GM23338 (cell line): Measurements from ENCODE around the gene RNF13. TPM values are rescaled to one million over a fixed set of nuclear protein-coding genes. Genes with fewer than 3 reads are reported as not detected.

Experiments
- ATAC-seq: fragments of 200-7000 bp; cut with Tn5 transposase; 3 replicates; pipeline ENCODE4 v1.9.1; 2020
- DNase-seq: peaks from one replicate; pipeline ENCODE4 v3.0.0-alpha.2; 2015; ENCODE audit warnings: low spot score
- H2AFZ ChIP-seq: fragments of 200-600 bp; sonication (generic); 2 replicates; pipeline ENCODE4 v1.8.0; 2016; ENCODE audit warnings: antibody characterized with exemption, mild to moderate bottlenecking, moderate library complexity
- H3F3A ChIP-seq: fragments of 200-600 bp; sonication (generic); replicated peaks from 2 replicates; pipeline ENCODE4 v1.8.0; 2017; ENCODE audit warnings: antibody characterized with exemption, mixed run types, low read depth
- H3K27ac ChIP-seq: fragments of 200-600 bp; sonication (generic); 2 replicates; pipeline ENCODE4 v1.6.1; 2016; ENCODE audit warnings: low read depth
- H3K27me3 ChIP-seq: fragments of 200-600 bp; sonication (generic); 2 replicates; pipeline ENCODE4 v1.8.0; 2016; ENCODE audit warnings: mild to moderate bottlenecking, mixed run types, moderate library complexity; ENCODE audit not compliant: insufficient read depth
- H3K36me3 ChIP-seq: fragments of 200-600 bp; sonication (generic); 2 replicates; pipeline ENCODE4 v1.8.0; 2016; ENCODE audit warnings: mild to moderate bottlenecking; ENCODE audit not compliant: insufficient read depth
- H3K4me1 ChIP-seq: fragments of 200-600 bp; sonication (generic); 2 replicates; pipeline ENCODE4 v1.8.0; 2016; ENCODE audit warnings: mild to moderate bottlenecking, moderate library complexity; ENCODE audit not compliant: insufficient read depth
- H3K4me2 ChIP-seq: fragments of 200-600 bp; sonication (generic); 2 replicates; pipeline ENCODE4 v1.7.1; 2017; ENCODE audit warnings: mixed run types
- H3K4me3 ChIP-seq: fragments of 200-600 bp; sonication (generic); 2 replicates; pipeline ENCODE4 v1.6.1; 2016; ENCODE audit warnings: mixed run types
- H3K79me2 ChIP-seq: fragments of 200-600 bp; sonication (generic); replicated peaks from 2 replicates; pipeline ENCODE4 v1.8.0; 2017; ENCODE audit warnings: mild to moderate bottlenecking; ENCODE audit not compliant: insufficient read depth
- H3K9me2 ChIP-seq: fragments of 200-600 bp; sonication (generic); 2 replicates; pipeline ENCODE4 v1.8.0; 2017; ENCODE audit not compliant: insufficient read depth
- H4K20me1 ChIP-seq: fragments of 200-600 bp; sonication (generic); replicated peaks from 2 replicates; pipeline ENCODE4 v1.8.0; 2017; ENCODE audit warnings: mild to moderate bottlenecking; ENCODE audit not compliant: insufficient read depth
- H3K27ac Mint-ChIP-seq: 2 replicates; pipeline ENCODE4 v1.8.0; 2020; ENCODE audit warnings: inconsistent platforms, mild to moderate bottlenecking, moderate library complexity, mixed read lengths
- H3K27me3 Mint-ChIP-seq: 3 replicates; pipeline ENCODE4 v1.8.0; 2022; ENCODE audit warnings: low read depth, mild to moderate bottlenecking, moderate library complexity, mixed read lengths, inconsistent platforms; ENCODE audit not compliant: insufficient read depth, poor library complexity
- H3K36me3 Mint-ChIP-seq: 3 replicates; pipeline ENCODE4 v1.8.0; 2021; ENCODE audit warnings: low read depth, mild to moderate bottlenecking, inconsistent platforms, moderate library complexity, mixed read lengths
- H3K4me1 Mint-ChIP-seq: 3 replicates; pipeline ENCODE4 v1.8.0; 2020; ENCODE audit warnings: mild to moderate bottlenecking, inconsistent platforms, mixed read lengths
- H3K4me3 Mint-ChIP-seq: 3 replicates; pipeline ENCODE4 v1.8.0; 2021; ENCODE audit warnings: moderate library complexity, mild to moderate bottlenecking, inconsistent platforms, mixed read lengths
- H3K9me3 Mint-ChIP-seq: 3 replicates; pipeline ENCODE4 v1.8.0; 2020; ENCODE audit warnings: moderate library complexity, mild to moderate bottlenecking, inconsistent platforms, mixed read lengths
- CREB1 ChIP-seq: fragments of 250-450 bp; sonication (Bioruptor Pico); IDR thresholded peaks from 2 replicates; pipeline ENCODE4 v1.5.0; 2020; ENCODE audit warnings: low read depth, mild to moderate bottlenecking, moderate library complexity
- EZH2 ChIP-seq: fragments of 200-600 bp; sonication (generic); IDR thresholded peaks from one replicate; pipeline ENCODE4 v1.8.0; 2017; ENCODE audit warnings: antibody characterized with exemption, mild to moderate bottlenecking, low read depth; ENCODE audit not compliant: unreplicated experiment
- EZH2phosphoT487 ChIP-seq: fragments of 200-600 bp; sonication (generic); IDR thresholded peaks from one replicate; pipeline ENCODE4 v1.8.1; 2018; ENCODE audit warnings: antibody characterized with exemption; ENCODE audit not compliant: unreplicated experiment
- JUNB ChIP-seq: IDR thresholded peaks from one replicate; pipeline ENCODE4 v1.6.1; 2016; ENCODE audit warnings: antibody characterized with exemption; ENCODE audit not compliant: unreplicated experiment
- NANOG ChIP-seq: IDR thresholded peaks from 2 replicates; pipeline ENCODE4 v1.6.1; 2016; ENCODE audit warnings: antibody characterized with exemption, borderline replicate concordance
- POLR2AphosphoS5 ChIP-seq: IDR thresholded peaks from 2 replicates; pipeline ENCODE4 v1.6.1; 2016; ENCODE audit warnings: antibody characterized with exemption, low read depth
- STAT1 ChIP-seq: IDR thresholded peaks from one replicate; pipeline ENCODE4 v1.6.1; 2016; ENCODE audit warnings: antibody characterized with exemption; ENCODE audit not compliant: unreplicated experiment
- ZNF114 ChIP-seq: fragments of 250-450 bp; sonication (Bioruptor Pico); IDR thresholded peaks from 2 replicates; pipeline ENCODE4 v1.5.0; 2020; ENCODE audit warnings: mild to moderate bottlenecking, moderate library complexity
- ZNF331 ChIP-seq: fragments of 250-450 bp; sonication (Bioruptor Pico); IDR thresholded peaks from 2 replicates; pipeline ENCODE4 v1.5.0; 2020; ENCODE audit warnings: low read depth, mild to moderate bottlenecking, moderate library complexity
- polyA plus RNA-seq: library from polyadenylated mRNA; unstranded; fragments of >200 nt; fragmentation: Nextera tagmentation; extraction: Ambion mirVana; gene quantifications from 2 replicates; pipeline ENCODE4 v1.2.1, GENCODE V29; 2016
- total RNA-seq: library from RNA; depleted of rRNA; stranded (reverse); fragments of >200 nt; shearing (Covaris generic); gene quantifications from 2 replicates; pipeline ENCODE4 v1.2.3, GENCODE V29; 2014
- TF ChIP-seq, protein P1 (sequence below): IDR thresholded peaks from one replicate; pipeline ENCODE4 v1.6.1; 2018; ENCODE audit warnings: antibody characterized with exemption; ENCODE audit not compliant: unreplicated experiment
- TF ChIP-seq, protein P2 (sequence below): fragments of 250-450 bp; sonication (Bioruptor Pico); IDR thresholded peaks from 2 replicates; pipeline ENCODE4 v1.5.0; 2020; ENCODE audit warnings: mild to moderate bottlenecking, moderate library complexity
- TF ChIP-seq, protein P3 (sequence below): IDR thresholded peaks from 2 replicates; pipeline ENCODE4 v1.6.1; 2016; ENCODE audit warnings: antibody characterized with exemption
- TF ChIP-seq, protein P4 (sequence below), 2 experiments: fragments of 200-600 bp in 1 of 2; sonication (generic) in 1 of 2; conservative IDR thresholded peaks; 2 replicates each; pipeline versions ENCODE4 v1.5.1 to v1.6.1; 2016 to 2017; ENCODE audit warnings: antibody characterized with exemption in 2 of 2, low read depth in 2 of 2, mild to moderate bottlenecking in 2 of 2, moderate library complexity in 1 of 2

The RNF13 gene
- total and polyA plus RNA-seq, 2 experiments from 2014 or later: 46.3 to 101 TPM

DNA sequence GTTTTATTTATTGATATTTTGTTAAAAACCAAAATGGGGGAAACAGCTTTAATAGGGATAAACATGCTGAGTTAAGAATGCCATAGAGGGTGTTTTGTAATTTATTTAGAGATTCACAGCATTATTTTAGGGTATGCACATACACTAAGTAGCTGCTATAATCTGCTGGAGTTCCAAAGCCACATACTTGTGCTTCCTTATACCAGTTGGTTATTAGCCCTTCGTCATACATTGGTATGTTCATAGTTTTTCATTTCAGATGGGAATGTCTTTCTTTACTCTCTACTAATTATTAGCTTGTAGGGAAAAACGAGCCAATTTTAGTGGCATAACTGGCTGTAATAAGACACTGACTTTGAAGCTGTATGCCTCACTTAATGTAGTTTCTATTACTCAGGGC, 82.8 kb downstream of the RNF13 start:
- H2AFZ ChIP-seq: no peak overlapping the region
- no peaks in the 10 kb centered on the region for H3F3A ChIP-seq
- H3K27ac Mint-ChIP-seq: no peak overlapping the region
- H3K4me3 ChIP-seq: no peak overlapping the region
- peaks cover 5% of the 10 kb centered on the region for H3K4me1 Mint-ChIP-seq
- H3K9me2 ChIP-seq: no peaks in the 10 kb centered on the region
- no peak overlapping the region for H3K27ac ChIP-seq
- DNase-seq (no peak), ATAC-seq (no peak)
- no peaks in the 10 kb centered on the region for H3K9me3 Mint-ChIP-seq
- no peaks in the 10 kb centered on the region for H3K27me3 Mint-ChIP-seq
- H3K36me3 Mint-ChIP-seq: no peaks in the 10 kb centered on the region
- no peak overlapping the region for H3K4me2 ChIP-seq
- no peaks in the 10 kb centered on the region for H3K36me3 ChIP-seq
- H4K20me1 ChIP-seq: no peaks in the 10 kb centered on the region
- TF ChIP-seq CREB1 (CRISPR knock-in tag): no peak
- TF ChIP-seq, protein P1, sequence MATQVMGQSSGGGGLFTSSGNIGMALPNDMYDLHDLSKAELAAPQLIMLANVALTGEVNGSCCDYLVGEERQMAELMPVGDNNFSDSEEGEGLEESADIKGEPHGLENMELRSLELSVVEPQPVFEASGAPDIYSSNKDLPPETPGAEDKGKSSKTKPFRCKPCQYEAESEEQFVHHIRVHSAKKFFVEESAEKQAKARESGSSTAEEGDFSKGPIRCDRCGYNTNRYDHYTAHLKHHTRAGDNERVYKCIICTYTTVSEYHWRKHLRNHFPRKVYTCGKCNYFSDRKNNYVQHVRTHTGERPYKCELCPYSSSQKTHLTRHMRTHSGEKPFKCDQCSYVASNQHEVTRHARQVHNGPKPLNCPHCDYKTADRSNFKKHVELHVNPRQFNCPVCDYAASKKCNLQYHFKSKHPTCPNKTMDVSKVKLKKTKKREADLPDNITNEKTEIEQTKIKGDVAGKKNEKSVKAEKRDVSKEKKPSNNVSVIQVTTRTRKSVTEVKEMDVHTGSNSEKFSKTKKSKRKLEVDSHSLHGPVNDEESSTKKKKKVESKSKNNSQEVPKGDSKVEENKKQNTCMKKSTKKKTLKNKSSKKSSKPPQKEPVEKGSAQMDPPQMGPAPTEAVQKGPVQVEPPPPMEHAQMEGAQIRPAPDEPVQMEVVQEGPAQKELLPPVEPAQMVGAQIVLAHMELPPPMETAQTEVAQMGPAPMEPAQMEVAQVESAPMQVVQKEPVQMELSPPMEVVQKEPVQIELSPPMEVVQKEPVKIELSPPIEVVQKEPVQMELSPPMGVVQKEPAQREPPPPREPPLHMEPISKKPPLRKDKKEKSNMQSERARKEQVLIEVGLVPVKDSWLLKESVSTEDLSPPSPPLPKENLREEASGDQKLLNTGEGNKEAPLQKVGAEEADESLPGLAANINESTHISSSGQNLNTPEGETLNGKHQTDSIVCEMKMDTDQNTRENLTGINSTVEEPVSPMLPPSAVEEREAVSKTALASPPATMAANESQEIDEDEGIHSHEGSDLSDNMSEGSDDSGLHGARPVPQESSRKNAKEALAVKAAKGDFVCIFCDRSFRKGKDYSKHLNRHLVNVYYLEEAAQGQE: no peak
- TF ChIP-seq, protein P2, sequence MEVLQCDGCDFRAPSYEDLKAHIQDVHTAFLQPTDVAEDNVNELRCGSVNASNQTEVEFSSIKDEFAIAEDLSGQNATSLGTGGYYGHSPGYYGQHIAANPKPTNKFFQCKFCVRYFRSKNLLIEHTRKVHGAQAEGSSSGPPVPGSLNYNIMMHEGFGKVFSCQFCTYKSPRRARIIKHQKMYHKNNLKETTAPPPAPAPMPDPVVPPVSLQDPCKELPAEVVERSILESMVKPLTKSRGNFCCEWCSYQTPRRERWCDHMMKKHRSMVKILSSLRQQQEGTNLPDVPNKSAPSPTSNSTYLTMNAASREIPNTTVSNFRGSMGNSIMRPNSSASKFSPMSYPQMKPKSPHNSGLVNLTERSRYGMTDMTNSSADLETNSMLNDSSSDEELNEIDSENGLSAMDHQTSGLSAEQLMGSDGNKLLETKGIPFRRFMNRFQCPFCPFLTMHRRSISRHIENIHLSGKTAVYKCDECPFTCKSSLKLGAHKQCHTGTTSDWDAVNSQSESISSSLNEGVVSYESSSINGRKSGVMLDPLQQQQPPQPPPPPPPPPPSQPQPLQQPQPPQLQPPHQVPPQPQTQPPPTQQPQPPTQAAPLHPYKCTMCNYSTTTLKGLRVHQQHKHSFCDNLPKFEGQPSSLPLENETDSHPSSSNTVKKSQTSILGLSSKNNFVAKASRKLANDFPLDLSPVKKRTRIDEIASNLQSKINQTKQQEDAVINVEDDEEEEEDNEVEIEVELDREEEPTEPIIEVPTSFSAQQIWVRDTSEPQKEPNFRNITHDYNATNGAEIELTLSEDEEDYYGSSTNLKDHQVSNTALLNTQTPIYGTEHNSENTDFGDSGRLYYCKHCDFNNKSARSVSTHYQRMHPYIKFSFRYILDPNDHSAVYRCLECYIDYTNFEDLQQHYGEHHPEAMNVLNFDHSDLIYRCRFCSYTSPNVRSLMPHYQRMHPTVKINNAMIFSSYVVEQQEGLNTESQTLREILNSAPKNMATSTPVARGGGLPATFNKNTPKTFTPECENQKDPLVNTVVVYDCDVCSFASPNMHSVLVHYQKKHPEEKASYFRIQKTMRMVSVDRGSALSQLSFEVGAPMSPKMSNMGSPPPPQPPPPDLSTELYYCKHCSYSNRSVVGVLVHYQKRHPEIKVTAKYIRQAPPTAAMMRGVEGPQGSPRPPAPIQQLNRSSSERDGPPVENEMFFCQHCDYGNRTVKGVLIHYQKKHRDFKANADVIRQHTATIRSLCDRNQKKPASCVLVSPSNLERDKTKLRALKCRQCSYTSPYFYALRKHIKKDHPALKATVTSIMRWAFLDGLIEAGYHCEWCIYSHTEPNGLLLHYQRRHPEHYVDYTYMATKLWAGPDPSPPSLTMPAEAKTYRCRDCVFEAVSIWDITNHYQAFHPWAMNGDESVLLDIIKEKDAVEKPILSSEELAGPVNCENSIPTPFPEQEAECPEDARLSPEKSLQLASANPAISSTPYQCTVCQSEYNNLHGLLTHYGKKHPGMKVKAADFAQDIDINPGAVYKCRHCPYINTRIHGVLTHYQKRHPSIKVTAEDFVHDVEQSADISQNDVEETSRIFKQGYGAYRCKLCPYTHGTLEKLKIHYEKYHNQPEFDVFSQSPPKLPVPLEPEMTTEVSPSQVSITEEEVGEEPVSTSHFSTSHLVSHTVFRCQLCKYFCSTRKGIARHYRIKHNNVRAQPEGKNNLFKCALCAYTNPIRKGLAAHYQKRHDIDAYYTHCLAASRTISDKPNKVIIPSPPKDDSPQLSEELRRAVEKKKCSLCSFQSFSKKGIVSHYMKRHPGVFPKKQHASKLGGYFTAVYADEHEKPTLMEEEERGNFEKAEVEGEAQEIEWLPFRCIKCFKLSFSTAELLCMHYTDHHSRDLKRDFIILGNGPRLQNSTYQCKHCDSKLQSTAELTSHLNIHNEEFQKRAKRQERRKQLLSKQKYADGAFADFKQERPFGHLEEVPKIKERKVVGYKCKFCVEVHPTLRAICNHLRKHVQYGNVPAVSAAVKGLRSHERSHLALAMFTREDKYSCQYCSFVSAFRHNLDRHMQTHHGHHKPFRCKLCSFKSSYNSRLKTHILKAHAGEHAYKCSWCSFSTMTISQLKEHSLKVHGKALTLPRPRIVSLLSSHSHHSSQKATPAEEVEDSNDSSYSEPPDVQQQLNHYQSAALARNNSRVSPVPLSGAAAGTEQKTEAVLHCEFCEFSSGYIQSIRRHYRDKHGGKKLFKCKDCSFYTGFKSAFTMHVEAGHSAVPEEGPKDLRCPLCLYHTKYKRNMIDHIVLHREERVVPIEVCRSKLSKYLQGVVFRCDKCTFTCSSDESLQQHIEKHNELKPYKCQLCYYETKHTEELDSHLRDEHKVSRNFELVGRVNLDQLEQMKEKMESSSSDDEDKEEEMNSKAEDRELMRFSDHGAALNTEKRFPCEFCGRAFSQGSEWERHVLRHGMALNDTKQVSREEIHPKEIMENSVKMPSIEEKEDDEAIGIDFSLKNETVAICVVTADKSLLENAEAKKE (CRISPR knock-in tag): no peak
- TF ChIP-seq, protein P3, sequence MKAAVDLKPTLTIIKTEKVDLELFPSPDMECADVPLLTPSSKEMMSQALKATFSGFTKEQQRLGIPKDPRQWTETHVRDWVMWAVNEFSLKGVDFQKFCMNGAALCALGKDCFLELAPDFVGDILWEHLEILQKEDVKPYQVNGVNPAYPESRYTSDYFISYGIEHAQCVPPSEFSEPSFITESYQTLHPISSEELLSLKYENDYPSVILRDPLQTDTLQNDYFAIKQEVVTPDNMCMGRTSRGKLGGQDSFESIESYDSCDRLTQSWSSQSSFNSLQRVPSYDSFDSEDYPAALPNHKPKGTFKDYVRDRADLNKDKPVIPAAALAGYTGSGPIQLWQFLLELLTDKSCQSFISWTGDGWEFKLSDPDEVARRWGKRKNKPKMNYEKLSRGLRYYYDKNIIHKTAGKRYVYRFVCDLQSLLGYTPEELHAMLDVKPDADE: no peak
- TF ChIP-seq JUNB: no peak
- no peak for TF ChIP-seq EZH2
- TF ChIP-seq EZH2phosphoT487: no peak
- TF ChIP-seq, protein P4, sequence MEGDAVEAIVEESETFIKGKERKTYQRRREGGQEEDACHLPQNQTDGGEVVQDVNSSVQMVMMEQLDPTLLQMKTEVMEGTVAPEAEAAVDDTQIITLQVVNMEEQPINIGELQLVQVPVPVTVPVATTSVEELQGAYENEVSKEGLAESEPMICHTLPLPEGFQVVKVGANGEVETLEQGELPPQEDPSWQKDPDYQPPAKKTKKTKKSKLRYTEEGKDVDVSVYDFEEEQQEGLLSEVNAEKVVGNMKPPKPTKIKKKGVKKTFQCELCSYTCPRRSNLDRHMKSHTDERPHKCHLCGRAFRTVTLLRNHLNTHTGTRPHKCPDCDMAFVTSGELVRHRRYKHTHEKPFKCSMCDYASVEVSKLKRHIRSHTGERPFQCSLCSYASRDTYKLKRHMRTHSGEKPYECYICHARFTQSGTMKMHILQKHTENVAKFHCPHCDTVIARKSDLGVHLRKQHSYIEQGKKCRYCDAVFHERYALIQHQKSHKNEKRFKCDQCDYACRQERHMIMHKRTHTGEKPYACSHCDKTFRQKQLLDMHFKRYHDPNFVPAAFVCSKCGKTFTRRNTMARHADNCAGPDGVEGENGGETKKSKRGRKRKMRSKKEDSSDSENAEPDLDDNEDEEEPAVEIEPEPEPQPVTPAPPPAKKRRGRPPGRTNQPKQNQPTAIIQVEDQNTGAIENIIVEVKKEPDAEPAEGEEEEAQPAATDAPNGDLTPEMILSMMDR (conservative IDR thresholded peaks at IDR 0.05; ENCODE audit: low read depth in 2 of 2): no peak
- TF ChIP-seq NANOG: no peak
- no peak for TF ChIP-seq ZNF114
- TF ChIP-seq ZNF331 (CRISPR knock-in tag): no peak
- TF ChIP-seq STAT1: no peak
- TF ChIP-seq POLR2AphosphoS5: no peak
- no peak overlapping the region for H3K4me3 Mint-ChIP-seq
- peaks cover 3% of the 10 kb centered on the region for H3K4me1 ChIP-seq
- no peaks in the 10 kb centered on the region; the same call in 1 of the 2 replicates for H3K79me2 ChIP-seq
- H3K27me3 ChIP-seq: no peaks in the 10 kb centered on the region
